Panc1 (cell line): Measurements from ENCODE around the gene PLXNC1. TPM values are rescaled to one million over a fixed set of nuclear protein-coding genes. Genes with fewer than 3 reads are reported as not detected.

ENCODE experiments used
- ATAC-seq: fragments of 200-7000 bp; cut with Tn5 transposase; 2 replicates; pipeline ENCODE4 v1.9.1; 2020; ENCODE audit warnings: mild to moderate bottlenecking, moderate library complexity
- BruUV-seq: library from RNA; stranded (reverse); fragments of 400-500 nt; replicated peaks from 2 replicates; lab custom pipeline; 2021; lab: Mats Ljungman, UMichigan
- CTCF ChIA-PET: fragments of 300-600 bp; sonication (Branson Sonifier 250); formaldehyde crosslinking; loops from one replicate; lab custom pipeline; 2022; ENCODE audit warnings: antibody characterized with exemption; lab: Charles Lee
- POLR2A ChIA-PET: fragments of 300-600 bp; sonication (Branson Sonifier 250); formaldehyde crosslinking; loops from one replicate; lab custom pipeline; 2022; ENCODE audit warnings: antibody characterized with exemption; lab: Charles Lee
- DNase-seq: peaks from one replicate; pipeline ENCODE4 v3.0.0-alpha.2; 2010; ENCODE audit warnings: low read depth, low spot score
- H3K27ac ChIP-seq: 2 replicates; pipeline ENCODE4 v1.5.1; 2011; ENCODE audit warnings: mild to moderate bottlenecking, low read length, inconsistent platforms
- H3K27me3 ChIP-seq: fragments of 200-500 bp; sonication (Bioruptor generic); 2 replicates; pipeline ENCODE4 v1.6.0; 2014; ENCODE audit warnings: low read length, inconsistent platforms; ENCODE audit not compliant: control insufficient read depth, insufficient read depth
- H3K36me3 ChIP-seq: fragments of 200-500 bp; sonication (Bioruptor generic); 2 replicates; pipeline ENCODE4 v1.5.1; 2014; ENCODE audit warnings: inconsistent platforms, mild to moderate bottlenecking, low read length, moderate library complexity; ENCODE audit not compliant: control insufficient read depth, insufficient read depth
- H3K4me1 ChIP-seq: 2 replicates; pipeline ENCODE4 v1.5.1; 2011; ENCODE audit warnings: inconsistent platforms, mild to moderate bottlenecking, low read length, moderate library complexity; ENCODE audit not compliant: control insufficient read depth, insufficient read depth
- H3K4me3 ChIP-seq, 2 experiments: 2 replicates each; pipeline ENCODE4 v1.5.1; 2011 to 2012; ENCODE audit warnings: low read depth in 2 of 2, low read length in 2 of 2, mild to moderate bottlenecking in 2 of 2, inconsistent platforms in 1 of 2, moderate library complexity in 1 of 2
- H3K9me3 ChIP-seq: fragments of 200-500 bp; sonication (Bioruptor generic); 2 replicates; pipeline ENCODE4 v1.5.1; 2014; ENCODE audit warnings: low read depth, mild to moderate bottlenecking, inconsistent platforms, low read length, moderate library complexity; ENCODE audit not compliant: control insufficient read depth, insufficient read depth
- CTCF ChIP-seq: fragments of 450-650 bp; IDR thresholded peaks from 2 replicates; pipeline ENCODE4 v1.5.1; 2017; ENCODE audit warnings: mild to moderate bottlenecking
- POLR2AphosphoS5 ChIP-seq: IDR thresholded peaks from 2 replicates; pipeline ENCODE4 v1.6.1; 2012; ENCODE audit warnings: mild to moderate bottlenecking, low read depth, low read length, moderate library complexity
- REST ChIP-seq, 2 experiments: IDR thresholded peaks; 2 replicates each; pipeline ENCODE4 v1.6.1; 2011 to 2012; ENCODE audit warnings: low read depth in 2 of 2, control low read depth in 1 of 2, low read length in 1 of 2, mild to moderate bottlenecking in 1 of 2, moderate library complexity in 1 of 2; ENCODE audit not compliant: insufficient read depth in 1 of 2
- SIN3A ChIP-seq: IDR thresholded peaks from 2 replicates; pipeline ENCODE4 v1.6.1; 2012; ENCODE audit warnings: low read depth, mild to moderate bottlenecking, low read length, moderate library complexity, borderline replicate concordance; ENCODE audit not compliant: insufficient read depth
- TCF7L2 ChIP-seq: IDR thresholded peaks from 2 replicates; pipeline ENCODE4 v1.6.1; 2011; ENCODE audit warnings: mild to moderate bottlenecking, low read depth, low read length, inconsistent platforms
- in situ Hi-C: cut with HindIII; loops from 2 replicates; pipeline ENCODE4 v1.10.0; 2016; ENCODE audit warnings: low sequenced_read_pairs, low pct_unique_long_range_greater_than_20kb
- intact Hi-C: fragments of 100-400 bp; cut with micrococcal nuclease; formaldehyde crosslinking; loops from one replicate; pipeline ENCODE4 v1.10.0; 2022; ENCODE audit not compliant: unreplicated experiment
- total RNA-seq: library from RNA; stranded (reverse); gene quantifications from one replicate; pipeline ENCODE4 v1.2.1, GENCODE V29; 2021; ENCODE audit not compliant: unreplicated experiment

Gene PLXNC1
- total RNA-seq, 1 experiment from 2014 or later = 0.57 TPM

GRCh38 chr12:94183708-94184379 lies 35.5 kb downstream of the PLXNC1 start:
- H3K9me3 ChIP-seq = no peaks in the 10 kb centered on the region
- no peak for DNase-seq
- no TSS peak for BruUV-seq
- H3K27me3 ChIP-seq = peaks cover 4% of the 10 kb centered on the region
- H3K27ac ChIP-seq = no peak overlapping the region
- no peaks in the 10 kb centered on the region for H3K36me3 ChIP-seq
- intact Hi-C loops = no loop called here
- POLR2A ChIA-PET = no interaction called here
- in situ Hi-C loops = no loop called here
- CTCF ChIA-PET = interaction anchor here (0.7 kb wide), 1 partner anchor 1281 kb away, joined by 4 read pairs; no protein-coding TSS in a partner anchor
- H3K4me1 ChIP-seq = no peaks in the 10 kb centered on the region
- no peak overlapping the region for H3K4me3 ChIP-seq
- TF ChIP-seq SIN3A (no peak), REST (IDR thresholded peaks at IDR 0.05; ENCODE audit: insufficient read depth in 1 of 2, low read depth in 2 of 2, low read length in 1 of 2) (no peak), TCF7L2 (no peak), CTCF (no peak), POLR2AphosphoS5 (no peak)
- ATAC-seq = no peak

GRCh38 chr12:94184995-94185719 lies 36.8 kb downstream of the PLXNC1 start:
- BruUV-seq = no TSS peak
- ChIA-PET POLR2A (no interaction called here), CTCF (no interaction called here)
- ATAC-seq (no peak), DNase-seq (no peak)
- Histone ChIP-seq H3K9me3 (no peaks in the 10 kb centered on the region), H3K4me1 (no peaks in the 10 kb centered on the region), H3K27ac (no peak overlapping the region), H3K27me3 (peaks cover 4% of the 10 kb centered on the region), H3K36me3 (no peaks in the 10 kb centered on the region), H3K4me3 (no peak overlapping the region)
- in situ Hi-C loops (no loop called here), intact Hi-C loops (no loop called here)
- TF ChIP-seq CTCF = no peak
- no peak for TF ChIP-seq REST (IDR thresholded peaks at IDR 0.05; ENCODE audit: insufficient read depth in 1 of 2, low read depth in 2 of 2, low read length in 1 of 2)
- TF ChIP-seq SIN3A = no peak
- no peak for TF ChIP-seq TCF7L2
- no peak for TF ChIP-seq POLR2AphosphoS5
